HCT116 (cell line): ENCODE results near the gene HOXC13.

Source experiments
- CTCF ChIP-seq, 3 experiments: fragments of 200-600 bp in 1 of 3; sonication (generic) in 1 of 3; IDR thresholded peaks in 2 of 3; conservative IDR thresholded peaks in 1 of 3; 2 replicates each; pipeline ENCODE4 v1.5.1; 2012 to 2017; ENCODE audit warnings: low read depth in 2 of 3, low read length in 2 of 3, antibody characterized with exemption in 1 of 3, borderline replicate concordance in 1 of 3, control low read depth in 1 of 3, mild to moderate bottlenecking in 1 of 3, mixed read lengths in 1 of 3, mixed run types in 1 of 3, moderate library complexity in 1 of 3; ENCODE audit not compliant: insufficient read depth in 1 of 3
- JUND ChIP-seq: IDR thresholded peaks from 2 replicates; pipeline ENCODE4 v1.6.1; 2012
- POLR2A ChIP-seq: IDR thresholded peaks from 2 replicates; pipeline ENCODE4 v1.7.0; 2011; ENCODE audit warnings: borderline replicate concordance; ENCODE audit not compliant: insufficient read depth, insufficient read length; ENCODE audit errors: extremely low read depth

- no peak for TF ChIP-seq CTCF (IDR thresholded peaks at IDR 0.05 in 2 of 3, conservative IDR thresholded peaks at IDR 0.05 in 1 of 3; ENCODE audit: borderline replicate concordance in 1 of 3, insufficient read depth in 1 of 3, low read depth in 2 of 3, low read length in 2 of 3)
- no peak for TF ChIP-seq JUND
- no peak for TF ChIP-seq POLR2A
Observed at GRCh38 chr12:53986686-53987483, 48.3 kb downstream of the HOXC13 start.
